Esophagus muscularis mucosa (tissue), 4 donors: Measurements from ENCODE around the gene LRRC4. TPM values are rescaled to one million over a fixed set of nuclear protein-coding genes. Genes with fewer than 3 reads are reported as not detected.

Source experiments
- DNase-seq: peaks from one replicate; pipeline ENCODE4 v3.0.0-alpha.2; 2017; ENCODE audit errors: extremely low spot score
- H3K27ac ChIP-seq, 4 donors: fragments of 200-600 bp; sonication (generic); replicated peaks in 1 of 4; 1 replicate in 3 of 4; 2 replicates in 1 of 4; pipeline ENCODE4 v1.5.1; 2016 to 2019; ENCODE audit warnings: mild to moderate bottlenecking in 1 of 4
- H3K27me3 ChIP-seq, 4 donors: fragments of 200-600 bp; sonication (generic); one replicate each; pipeline versions ENCODE4 v1.5.1 to v1.6.0; 2016 to 2019
- H3K36me3 ChIP-seq, 4 donors: fragments of 200-600 bp; sonication (generic); one replicate each; pipeline ENCODE4 v1.5.1; 2016 to 2019
- H3K4me1 ChIP-seq, 4 donors: fragments of 200-600 bp; sonication (generic); one replicate each; pipeline ENCODE4 v1.5.1; 2016 to 2019
- H3K4me3 ChIP-seq, 4 donors: fragments of 200-600 bp; sonication (generic); 1 replicate in 2 of 4; 2 replicates in 2 of 4; pipeline ENCODE4 v1.5.1; 2016 to 2019; ENCODE audit warnings: mild to moderate bottlenecking in 4 of 4, moderate library complexity in 1 of 4
- H3K9me3 ChIP-seq, 4 donors: fragments of 200-600 bp; sonication (generic); 1 replicate in 3 of 4; 2 replicates in 1 of 4; pipeline ENCODE4 v1.5.1; 2016 to 2019
- CTCF ChIP-seq, 3 experiments: fragments of 200-600 bp in 2 of 3; fragments of 450-650 bp in 1 of 3; sonication (generic) in 2 of 3; IDR thresholded peaks; one replicate each; pipeline ENCODE4 v1.5.1; 2017 to 2019; ENCODE audit warnings: antibody characterized with exemption in 3 of 3, mild to moderate bottlenecking in 2 of 3, moderate library complexity in 1 of 3
- EP300 ChIP-seq: sonication (generic); formaldehyde crosslinking; IDR thresholded peaks from one replicate; pipeline ENCODE4 v1.6.1; 2017; ENCODE audit warnings: antibody characterized with exemption
- POLR2A ChIP-seq: fragments of 450-650 bp; IDR thresholded peaks from one replicate; pipeline ENCODE4 v1.6.1; 2017; ENCODE audit warnings: antibody characterized with exemption, moderate library complexity, mild to moderate bottlenecking, low read depth
- POLR2AphosphoS5 ChIP-seq, 2 donors: sonication (generic); formaldehyde crosslinking; IDR thresholded peaks; one replicate each; pipeline ENCODE4 v1.6.1; 2017; ENCODE audit warnings: antibody characterized with exemption in 2 of 2
- WGBS: methylation state at CpG from one replicate; pipeline ENCODE4 v1.1.5; 2018; 5-methylcytosine and 5-hydroxymethylcytosine counted together
- intact Hi-C: fragments of 100-400 bp; cut with DNase I; formaldehyde crosslinking; loops from one replicate; pipeline ENCODE4 v1.15.1; 2023
- total RNA-seq, 4 donors: library from RNA; depleted of rRNA; stranded (reverse); fragments of >200 nt; gene quantifications; one replicate each; pipeline versions ENCODE4 v1.1.0 to v1.2.1, GENCODE V29; 2016

The LRRC4 gene
- total RNA-seq, 4 donors from 2014 or later = under 0.01 to 1.3 (median 0.79) TPM

GRCh38 chr7:128027485-128027980 lies 3.7 kb downstream of the LRRC4 start:
- Histone ChIP-seq H3K9me3 (no peaks in the 10 kb centered on the region), H3K27me3 (peaks cover 0 to 7% (median 0%) of the 10 kb centered on the region in 4 donors), H3K36me3 (no peaks in the 10 kb centered on the region), H3K4me3 (no peak overlapping the region), H3K27ac (no peak overlapping the region), H3K4me1 (peaks cover 22 to 35% (median 29%) of the 10 kb centered on the region in 4 donors)
- no peak for TF ChIP-seq CTCF (IDR thresholded peaks at IDR 0.05)
- no peak for TF ChIP-seq POLR2AphosphoS5 (IDR thresholded peaks at IDR 0.05)
- no peak for TF ChIP-seq POLR2A
- TF ChIP-seq EP300 = no peak
- intact Hi-C loops = no loop called here
- no peak for DNase-seq
- WGBS = 92% methylated on average over 3 of the region's 4 CpGs

GRCh38 chr7:128026551-128026950 lies 4.7 kb downstream of the LRRC4 start:
- peaks cover 14 to 29% (median 23%) of the 10 kb centered on the region in 4 donors for H3K4me1 ChIP-seq
- 78% methylated on average over 2 of the region's 2 CpGs for WGBS
- intact Hi-C loops = no loop called here

GRCh38 chr7:128025819-128026218 lies 5.4 kb downstream of the LRRC4 start:
- intact Hi-C loops = no loop called here
- Histone ChIP-seq H3K36me3 (peaks cover 0 to under 1% (median 0%) of the 10 kb centered on the region in 4 donors), H3K9me3 (no peaks in the 10 kb centered on the region), H3K27ac (no peak overlapping the region), H3K4me3 (no peak overlapping the region), H3K27me3 (no peaks in the 10 kb centered on the region), H3K4me1 (peaks cover 9 to 27% (median 18%) of the 10 kb centered on the region in 4 donors)
- TF ChIP-seq CTCF (IDR thresholded peaks at IDR 0.05) (no peak), EP300 (no peak), POLR2AphosphoS5 (IDR thresholded peaks at IDR 0.05) (no peak), POLR2A (no peak)
- WGBS = 70% methylated on average over 2 of the region's 2 CpGs
- no peak for DNase-seq

More at GRCh38 chr7:128026551-128026950, 4.7 kb downstream of the LRRC4 start:
- Histone ChIP-seq H3K27ac (no peak overlapping the region), H3K4me3 (no peak overlapping the region), H3K27me3 (no peaks in the 10 kb centered on the region), H3K36me3 (no peaks in the 10 kb centered on the region), H3K9me3 (no peaks in the 10 kb centered on the region)
- no peak for DNase-seq
- TF ChIP-seq POLR2AphosphoS5 (IDR thresholded peaks at IDR 0.05) (no peak), EP300 (no peak), CTCF (IDR thresholded peaks at IDR 0.05) (no peak), POLR2A (no peak)

- Histone ChIP-seq H3K4me1 (peaks cover 4 to 22% (median 14%) of the 10 kb centered on the region in 4 donors), H3K9me3 (no peaks in the 10 kb centered on the region), H3K27ac (no peak overlapping the region), H3K36me3 (peaks cover 0 to 5% (median 0%) of the 10 kb centered on the region in 4 donors), H3K4me3 (no peak overlapping the region), H3K27me3 (no peaks in the 10 kb centered on the region)
- no peak for DNase-seq
- no peak for TF ChIP-seq POLR2A
- TF ChIP-seq CTCF (IDR thresholded peaks at IDR 0.05) = no peak
- no peak for TF ChIP-seq EP300
- TF ChIP-seq POLR2AphosphoS5 (IDR thresholded peaks at IDR 0.05) = no peak
- 83% methylated on average over 6 of the region's 6 CpGs for WGBS
- intact Hi-C loops = no loop called here
Observed at GRCh38 chr7:128025380-128025779, 5.9 kb downstream of the LRRC4 start.

- Histone ChIP-seq H3K4me3 (no peak overlapping the region), H3K9me3 (no peaks in the 10 kb centered on the region), H3K4me1 (peaks cover 0 to 20% (median 9%) of the 10 kb centered on the region in 4 donors), H3K27me3 (no peaks in the 10 kb centered on the region), H3K27ac (no peak overlapping the region), H3K36me3 (peaks cover 0 to 5% (median 2%) of the 10 kb centered on the region in 4 donors)
- no peak for TF ChIP-seq POLR2A
- no peak for TF ChIP-seq EP300
- TF ChIP-seq CTCF (IDR thresholded peaks at IDR 0.05) = no peak
- no peak for TF ChIP-seq POLR2AphosphoS5 (IDR thresholded peaks at IDR 0.05)
- 96% methylated on average over 3 of the region's 3 CpGs for WGBS
- intact Hi-C loops = no loop called here
- DNase-seq = no peak
Observed at GRCh38 chr7:128024151-128024550, 7.1 kb downstream of the LRRC4 start.
